GM19468 (cell line): ENCODE results near the gene DNM1.

ENCODE experiments used
- ATAC-seq: cut with Tn5 transposase; IDR thresholded peaks from one replicate; pipeline ENCODE4 v1.9.1; 2021; ENCODE audit warnings: mild to moderate bottlenecking, moderate library complexity, moderate number of reproducible peaks; ENCODE audit not compliant: unreplicated experiment; ENCODE audit errors: extremely low read depth

The DNM1 gene

GRCh38 chr9:128247226-128247803 is 44.1 kb downstream of the DNM1 start:
- ATAC-seq: no peak

- ATAC-seq: no peak
These were observed 46.4 kb downstream of the DNM1 start for GRCh38 chr9:128249558-128249907.

- ATAC-seq: peak; percentile 75
These were observed 47.0 kb downstream of the DNM1 start for GRCh38 chr9:128249908-128250838.

GRCh38 chr9:128250839-128251731 is 47.9 kb downstream of the DNM1 start:
- no peak for ATAC-seq

GRCh38 chr9:128251732-128252100 is 48.5 kb downstream of the DNM1 start:
- no peak for ATAC-seq

DNA sequence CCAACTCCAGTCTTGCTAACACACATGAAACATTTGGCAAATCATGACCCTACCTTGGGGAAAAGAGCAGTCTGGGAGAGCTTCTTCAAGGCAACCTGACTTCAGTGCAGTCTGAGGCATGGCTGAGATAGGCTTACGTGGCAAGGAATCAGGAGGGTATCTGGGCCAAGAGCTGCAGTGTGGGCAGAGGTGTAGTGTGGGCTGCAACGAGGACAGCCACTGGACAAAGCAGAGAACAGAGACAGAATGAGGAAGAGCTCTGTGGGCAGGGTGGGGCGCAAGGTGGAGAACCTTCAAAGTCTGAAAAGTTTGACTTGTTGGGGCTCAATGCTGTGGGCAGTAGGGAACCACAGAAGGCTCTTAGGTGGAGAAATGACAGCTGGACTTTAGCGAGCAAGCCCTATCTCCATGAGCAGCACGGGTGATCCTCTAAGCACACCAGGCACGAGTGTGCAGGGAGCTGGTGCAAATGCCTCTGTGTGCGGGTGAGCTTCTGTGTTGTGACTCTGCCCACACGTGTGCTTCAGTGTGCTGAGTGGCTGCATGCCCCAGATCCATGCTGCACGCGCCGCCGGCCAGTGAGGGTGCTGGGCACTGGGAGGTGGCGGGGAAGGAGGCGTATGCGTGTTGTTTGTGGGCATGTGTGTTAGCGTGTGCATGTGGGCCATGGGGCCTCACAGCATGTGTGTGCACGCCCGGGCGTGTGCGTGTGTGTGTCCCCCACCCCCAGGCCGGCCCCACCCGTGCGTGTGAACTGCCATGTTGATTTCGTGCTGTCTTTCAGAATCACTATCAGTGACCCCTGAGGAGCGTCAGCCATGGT is 49.3 kb downstream of the DNM1 start:
- no peak for ATAC-seq

DNA sequence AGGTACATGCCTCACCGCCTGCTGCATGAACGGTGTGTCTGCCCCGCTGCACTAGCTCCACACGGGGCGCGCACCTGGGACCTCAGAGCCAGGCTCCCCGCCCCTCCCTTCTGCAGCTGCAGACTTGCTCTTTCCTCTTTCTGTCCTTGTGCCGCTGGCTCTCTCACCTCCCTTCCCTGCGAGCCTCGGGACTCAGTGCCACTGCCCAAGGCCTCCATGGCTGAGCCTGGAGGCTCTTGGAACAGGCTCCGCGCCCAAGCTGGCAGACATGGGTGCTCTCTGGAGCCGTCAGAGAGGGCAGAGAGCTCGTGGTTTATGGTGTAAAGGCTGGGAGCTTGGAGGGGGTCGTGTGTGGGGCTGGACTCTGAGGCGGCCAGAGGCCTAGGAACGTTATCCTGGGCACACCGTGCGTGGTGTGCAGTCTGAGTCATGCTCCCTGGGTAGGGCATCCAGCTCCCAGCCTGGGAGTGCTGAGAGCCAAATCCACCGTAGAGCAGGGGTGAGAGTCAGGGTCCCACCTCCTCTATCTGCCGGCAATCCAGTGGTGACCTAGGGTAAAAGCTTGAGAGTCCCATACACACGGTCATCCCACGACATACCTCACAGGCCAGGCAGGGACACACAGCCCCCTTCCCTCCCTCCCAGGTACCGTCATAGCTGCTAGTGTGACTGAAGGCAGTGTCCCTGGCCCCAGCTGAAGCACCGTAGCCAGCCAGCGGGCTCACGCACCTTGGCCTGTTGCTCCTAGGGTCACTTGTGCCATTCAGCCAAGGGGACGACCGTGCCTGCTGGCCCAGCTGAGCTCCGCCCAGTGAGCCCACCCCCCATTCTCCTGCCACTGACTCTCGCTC is 50.2 kb downstream of the DNM1 start:
- no peak for ATAC-seq

- no peak for ATAC-seq
These were observed 50.8 kb downstream of the DNM1 start for GRCh38 chr9:128253991-128254346.

DNA sequence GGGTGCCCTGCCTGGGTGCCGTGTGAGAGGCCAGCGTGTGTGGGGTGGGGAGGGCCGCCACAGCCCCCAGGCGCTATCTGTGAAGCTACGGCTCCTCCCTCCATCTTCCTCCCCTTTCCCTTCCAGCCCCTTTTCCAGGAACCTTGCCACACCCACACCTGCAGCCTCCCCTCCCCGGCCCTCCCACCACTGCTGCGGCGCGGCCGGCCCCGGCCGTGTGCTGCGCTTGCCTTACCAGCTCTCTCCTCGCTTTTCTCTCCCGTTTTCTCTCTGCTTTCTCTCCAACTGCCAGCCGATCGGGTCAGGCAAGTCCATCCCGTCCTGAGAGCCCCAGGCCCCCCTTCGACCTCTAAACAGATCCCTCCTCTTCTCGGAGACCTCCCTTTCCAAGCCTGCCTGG is 51.2 kb downstream of the DNM1 start:
- no peak for ATAC-seq

DNA sequence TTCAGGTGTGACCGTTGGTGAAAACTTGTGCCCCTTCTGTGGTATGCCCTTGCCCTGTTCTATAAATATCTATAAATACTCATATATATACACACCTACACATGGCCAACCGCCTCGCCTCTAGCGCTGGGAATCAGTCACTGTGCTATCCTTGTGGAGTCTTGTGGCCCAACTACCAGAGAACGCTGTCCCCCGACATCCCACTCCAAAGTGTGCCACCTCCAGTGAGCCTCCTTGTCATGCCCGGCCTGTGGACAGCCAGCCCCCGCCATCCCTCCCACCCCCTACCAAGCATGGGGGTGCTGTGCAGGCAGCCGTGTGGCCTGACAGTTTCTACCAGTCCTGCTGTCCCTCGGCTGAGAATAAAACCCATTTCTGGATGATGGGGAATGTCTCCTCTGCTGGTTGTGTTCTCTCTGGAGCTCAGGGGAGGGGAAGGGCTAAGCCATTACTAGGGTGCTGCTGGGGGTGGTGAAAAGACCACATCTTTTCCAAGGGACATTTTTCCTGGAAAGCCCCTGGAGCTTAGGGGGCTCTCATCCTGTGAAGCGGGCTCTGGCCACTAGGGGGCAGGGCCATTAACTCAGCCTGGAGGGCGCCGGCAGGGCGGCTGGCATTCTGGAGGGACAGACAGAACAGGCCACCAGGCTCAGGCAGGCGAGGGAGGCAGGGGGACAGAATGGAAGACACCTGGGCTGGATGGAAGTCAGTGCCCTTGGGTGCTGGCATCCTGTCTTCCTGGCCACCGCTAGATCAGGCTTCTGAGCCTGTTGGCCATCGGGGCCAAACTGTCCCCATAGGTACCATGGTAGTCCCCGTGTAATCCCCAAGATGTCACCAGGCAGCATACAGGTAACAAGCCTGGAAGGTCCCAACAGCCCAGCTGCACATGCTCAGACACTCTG is 51.9 kb downstream of the DNM1 start:
- ATAC-seq: no peak

DNA sequence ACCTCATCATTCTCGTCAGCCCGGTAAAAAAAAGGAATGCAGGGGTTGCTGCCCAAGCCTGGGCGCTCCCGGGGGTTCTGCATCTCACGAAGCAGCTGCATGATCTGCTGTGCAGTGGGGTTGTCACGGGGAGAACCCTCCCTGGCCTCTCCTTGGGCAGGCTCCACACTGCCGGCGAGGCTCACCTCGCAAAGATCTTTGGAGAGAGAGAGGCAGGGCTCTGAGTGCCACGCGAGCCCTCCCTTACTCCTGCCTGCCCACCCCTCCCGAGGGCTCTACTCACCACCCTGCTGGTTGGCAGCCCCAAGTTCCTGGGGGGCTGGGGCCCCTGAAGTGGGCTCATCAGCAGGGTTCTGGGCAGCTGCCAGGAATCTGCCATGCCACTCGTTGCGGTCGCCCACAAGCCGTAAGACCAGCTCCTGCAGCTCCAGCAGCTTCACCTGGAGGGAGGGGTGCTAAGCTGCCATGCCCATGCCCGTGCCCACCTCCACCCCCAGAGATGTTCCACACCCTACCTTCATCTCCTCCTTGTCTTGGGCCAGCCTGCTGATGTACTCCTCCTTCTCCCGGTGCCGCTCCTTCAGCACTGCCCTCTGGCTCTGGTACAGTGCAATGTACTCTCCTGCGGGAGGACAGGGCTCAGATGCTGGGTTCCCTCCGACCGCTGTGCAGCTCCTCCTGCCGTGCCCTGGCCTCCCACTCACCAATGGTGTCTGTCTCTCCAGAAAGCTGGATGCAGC is 54.1 kb downstream of the DNM1 start:
- ATAC-seq: no peak

- ATAC-seq: no peak
These were observed 54.7 kb downstream of the DNM1 start for GRCh38 chr9:128257907-128258306.

GRCh38 chr9:128258326-128258725 is 55.1 kb downstream of the DNM1 start:
- ATAC-seq: no peak

GRCh38 chr9:128259156-128259555 is 56.0 kb downstream of the DNM1 start:
- no peak for ATAC-seq

- ATAC-seq: no peak
These were observed 57.2 kb downstream of the DNM1 start for GRCh38 chr9:128260340-128260739.

- no peak for ATAC-seq
These were observed 59.5 kb downstream of the DNM1 start for GRCh38 chr9:128262687-128263086.

DNA sequence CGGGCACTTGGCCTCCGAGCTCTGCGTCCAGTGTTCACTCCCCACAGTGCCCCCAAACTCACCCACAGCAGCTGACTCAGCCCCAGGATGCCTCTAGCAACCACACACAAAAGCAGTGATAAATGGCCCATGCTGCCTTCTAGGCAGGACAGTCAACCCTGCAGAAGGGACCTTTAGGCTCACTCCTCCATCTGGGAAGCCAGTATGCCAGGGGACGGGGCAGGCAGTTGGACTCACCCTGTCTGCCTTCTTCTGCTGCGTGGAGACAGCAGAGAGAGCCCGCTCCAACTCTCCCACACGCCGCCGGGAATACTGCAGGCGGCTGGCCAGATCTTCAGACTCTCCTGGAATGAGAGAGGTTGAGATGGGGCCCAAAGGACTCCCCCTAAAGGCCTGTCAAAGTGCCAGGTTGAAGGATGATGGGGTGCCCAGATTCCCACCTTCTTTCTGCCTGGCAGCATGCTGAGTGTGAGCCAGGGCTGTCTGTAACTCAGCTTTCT is 62.2 kb downstream of the DNM1 start:
- ATAC-seq: no peak
